ENCODE measurements around the gene FBXO17. TPM values are rescaled to one million over a fixed set of nuclear protein-coding genes. Genes with fewer than 3 reads are reported as not detected.

The FBXO17 gene
- total RNA-seq, 4 donors from 2014 or later = 24.9 to 47.8 (median 34.8) TPM

DNA sequence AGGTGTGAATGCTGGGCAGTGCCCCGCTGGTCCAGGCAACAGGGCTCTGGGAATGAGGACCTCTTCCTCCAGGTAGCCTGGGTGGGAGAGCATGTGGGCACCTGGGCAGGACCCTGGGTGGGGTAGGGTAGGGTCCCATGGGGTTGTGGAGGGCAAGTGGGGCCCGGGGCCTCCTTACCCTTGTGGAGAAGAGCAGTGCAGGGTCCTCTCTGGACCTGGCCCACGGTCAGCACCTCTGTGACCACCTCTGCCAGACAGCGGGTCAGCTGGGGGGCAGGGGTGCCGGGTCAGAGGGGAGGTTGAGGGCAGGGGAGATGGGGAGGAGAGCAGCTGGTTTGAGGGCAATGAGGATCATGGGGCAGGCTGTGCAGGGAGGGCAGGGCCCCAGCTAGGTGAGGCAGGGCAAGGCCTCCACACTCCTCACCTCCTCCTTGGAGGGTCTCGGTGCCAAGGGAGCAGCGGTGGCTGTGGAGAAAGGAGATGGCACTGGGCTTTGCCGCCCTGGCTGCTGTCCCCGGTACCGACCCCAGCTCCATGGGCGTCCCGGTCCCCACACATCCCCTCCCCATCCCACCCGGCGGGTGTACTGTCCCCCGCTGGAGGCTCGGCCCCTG is 64.0 kb downstream of the FBXO17 start:
- no peaks in the 10 kb centered on the region for H3K9me3 ChIP-seq
- intact Hi-C loops (cut with DNase I) = no loop called here
- H3K4me1 ChIP-seq = peaks cover 0 to 6% (median 2%) of the 10 kb centered on the region in 4 donors
- H3K36me3 ChIP-seq = peaks cover 10 to 43% (median 34%) of the 10 kb centered on the region in 4 donors
- 95% methylated on average over 5 of the region's 16 CpGs for WGBS
- TF ChIP-seq POLR2AphosphoS5 (IDR thresholded peaks at IDR 0.05) = no peak
- no peak for TF ChIP-seq POLR2A (IDR thresholded peaks at IDR 0.05; ENCODE audit: low read depth)
- TF ChIP-seq, protein P1, sequence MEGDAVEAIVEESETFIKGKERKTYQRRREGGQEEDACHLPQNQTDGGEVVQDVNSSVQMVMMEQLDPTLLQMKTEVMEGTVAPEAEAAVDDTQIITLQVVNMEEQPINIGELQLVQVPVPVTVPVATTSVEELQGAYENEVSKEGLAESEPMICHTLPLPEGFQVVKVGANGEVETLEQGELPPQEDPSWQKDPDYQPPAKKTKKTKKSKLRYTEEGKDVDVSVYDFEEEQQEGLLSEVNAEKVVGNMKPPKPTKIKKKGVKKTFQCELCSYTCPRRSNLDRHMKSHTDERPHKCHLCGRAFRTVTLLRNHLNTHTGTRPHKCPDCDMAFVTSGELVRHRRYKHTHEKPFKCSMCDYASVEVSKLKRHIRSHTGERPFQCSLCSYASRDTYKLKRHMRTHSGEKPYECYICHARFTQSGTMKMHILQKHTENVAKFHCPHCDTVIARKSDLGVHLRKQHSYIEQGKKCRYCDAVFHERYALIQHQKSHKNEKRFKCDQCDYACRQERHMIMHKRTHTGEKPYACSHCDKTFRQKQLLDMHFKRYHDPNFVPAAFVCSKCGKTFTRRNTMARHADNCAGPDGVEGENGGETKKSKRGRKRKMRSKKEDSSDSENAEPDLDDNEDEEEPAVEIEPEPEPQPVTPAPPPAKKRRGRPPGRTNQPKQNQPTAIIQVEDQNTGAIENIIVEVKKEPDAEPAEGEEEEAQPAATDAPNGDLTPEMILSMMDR (IDR thresholded peaks at IDR 0.05) = no peak
- TF ChIP-seq EP300 (IDR thresholded peaks at IDR 0.05) = no peak
- no peak overlapping the region for H3K4me3 ChIP-seq
- no peak for DNase-seq (ENCODE audit: extremely low spot score)
- H3K27me3 ChIP-seq = peaks cover 0 to 22% (median 9%) of the 10 kb centered on the region in 4 donors
- H3K27ac ChIP-seq (replicated peaks in 1 of 4) = no peak overlapping the region

GRCh38 chr19:38910488-38910887 is 65.1 kb downstream of the FBXO17 start:
- Histone ChIP-seq H3K27ac (replicated peaks in 1 of 4) (no peak overlapping the region), H3K4me1 (peaks cover 0 to 6% (median 2%) of the 10 kb centered on the region in 4 donors), H3K36me3 (peaks cover 17 to 48% (median 40%) of the 10 kb centered on the region in 4 donors), H3K4me3 (no peak overlapping the region), H3K9me3 (no peaks in the 10 kb centered on the region), H3K27me3 (peaks cover 0 to 22% (median 9%) of the 10 kb centered on the region in 4 donors)
- TF ChIP-seq POLR2A (IDR thresholded peaks at IDR 0.05; ENCODE audit: low read depth) = no peak
- TF ChIP-seq, protein P1 (IDR thresholded peaks at IDR 0.05) = no peak
- TF ChIP-seq EP300 (IDR thresholded peaks at IDR 0.05) = no peak
- no peak for TF ChIP-seq POLR2AphosphoS5 (IDR thresholded peaks at IDR 0.05)
- DNase-seq (ENCODE audit: extremely low spot score) = no peak
- 95% methylated on average over 12 of the region's 12 CpGs for WGBS
- intact Hi-C loops (cut with DNase I) = no loop called here

GRCh38 chr19:38908911-38909310 is 66.6 kb downstream of the FBXO17 start:
- H3K4me1 ChIP-seq = peaks cover 0 to 6% (median 2%) of the 10 kb centered on the region in 4 donors
- peaks cover 22 to 53% (median 47%) of the 10 kb centered on the region in 4 donors for H3K36me3 ChIP-seq
- no peak overlapping the region for H3K4me3 ChIP-seq
- H3K9me3 ChIP-seq = no peaks in the 10 kb centered on the region
- 64% methylated on average over 10 of the region's 10 CpGs for WGBS
- peaks cover 0 to 22% (median 9%) of the 10 kb centered on the region in 4 donors for H3K27me3 ChIP-seq
- no peak overlapping the region for H3K27ac ChIP-seq (replicated peaks in 1 of 4)
- intact Hi-C loops (cut with DNase I) = no loop called here
- DNase-seq (ENCODE audit: extremely low spot score) = no peak
- TF ChIP-seq POLR2AphosphoS5 (IDR thresholded peaks at IDR 0.05) (no peak), EP300 (IDR thresholded peaks at IDR 0.05) (no peak), POLR2A (IDR thresholded peaks at IDR 0.05; ENCODE audit: low read depth) (no peak)
- TF ChIP-seq, protein P1 (IDR thresholded peaks at IDR 0.05) = no peak

DNA sequence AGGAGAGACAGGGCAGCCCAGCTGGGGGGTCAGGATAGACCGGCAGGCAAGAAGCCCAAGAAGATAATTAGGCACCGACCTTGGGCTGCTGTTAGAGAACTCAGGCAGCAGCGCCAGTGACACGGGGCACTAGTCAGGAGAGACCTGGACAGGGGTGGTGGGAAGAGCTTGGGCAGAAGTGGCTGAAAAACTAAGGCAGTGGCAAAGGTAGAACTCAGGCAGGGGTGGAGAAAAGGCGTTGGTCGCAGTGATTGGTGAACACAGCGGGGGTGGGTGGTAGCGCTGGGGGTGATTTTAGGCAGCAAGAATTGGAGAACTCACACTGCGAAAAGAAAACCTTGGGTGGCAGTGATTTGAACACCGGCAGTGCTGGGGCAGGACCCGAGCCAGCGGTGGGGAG is 67.9 kb downstream of the FBXO17 start:
- Histone ChIP-seq H3K4me3 (no peak overlapping the region), H3K4me1 (peaks cover 0 to 6% (median 2%) of the 10 kb centered on the region in 4 donors), H3K27me3 (peaks cover 0 to 22% (median 9%) of the 10 kb centered on the region in 4 donors), H3K27ac (replicated peaks in 1 of 4) (no peak overlapping the region), H3K36me3 (peaks cover 22 to 53% (median 47%) of the 10 kb centered on the region in 4 donors), H3K9me3 (no peaks in the 10 kb centered on the region)
- no peak for TF ChIP-seq POLR2AphosphoS5 (IDR thresholded peaks at IDR 0.05)
- TF ChIP-seq POLR2A (IDR thresholded peaks at IDR 0.05; ENCODE audit: low read depth) = no peak
- TF ChIP-seq, protein P1 (IDR thresholded peaks at IDR 0.05) = no peak
- TF ChIP-seq EP300 (IDR thresholded peaks at IDR 0.05) = no peak
- DNase-seq (ENCODE audit: extremely low spot score) = no peak
- intact Hi-C loops (cut with DNase I) = no loop called here
- WGBS = 93% methylated on average over 12 of the region's 12 CpGs

Measured in esophagus muscularis mucosa (tissue), 4 donors.